HG03280 (cell line): ENCODE data around the gene ZFP92.

Experiments used
- ATAC-seq: cut with Tn5 transposase; IDR thresholded peaks from one replicate; pipeline ENCODE4 v1.9.1; 2021; ENCODE audit warnings: mild to moderate bottlenecking, moderate library complexity; ENCODE audit not compliant: unreplicated experiment

Gene ZFP92

GRCh38 chrX:153434801-153435200 is 23.5 kb downstream of the ZFP92 start:
- no peak for ATAC-seq

GRCh38 chrX:153435845-153436244 is 24.6 kb downstream of the ZFP92 start:
- no peak for ATAC-seq

GRCh38 chrX:153438532-153438931 is 27.3 kb downstream of the ZFP92 start:
- no peak for ATAC-seq

- ATAC-seq, result no peak
Measured at GRCh38 chrX:153439977-153440376, 28.7 kb downstream of the ZFP92 start.

- no peak for ATAC-seq
Measured at GRCh38 chrX:153440556-153441135, 29.4 kb downstream of the ZFP92 start.

- ATAC-seq, result no peak
Measured at GRCh38 chrX:153441296-153441695, 30.0 kb downstream of the ZFP92 start.

- no peak for ATAC-seq
Measured at GRCh38 chrX:153441981-153442380, 30.7 kb downstream of the ZFP92 start.

GRCh38 chrX:153442463-153442862 is 31.2 kb downstream of the ZFP92 start:
- ATAC-seq, result no peak

GRCh38 chrX:153443476-153444332 is 32.4 kb downstream of the ZFP92 start:
- ATAC-seq, result no peak

GRCh38 chrX:153444333-153445011 is 33.2 kb downstream of the ZFP92 start:
- no peak for ATAC-seq

- no peak for ATAC-seq
Measured at GRCh38 chrX:153445106-153445855, 34.0 kb downstream of the ZFP92 start.

- ATAC-seq, result no peak
Measured at GRCh38 chrX:153445856-153446635, 34.8 kb downstream of the ZFP92 start, which contains the start of gene TREX2. TREX2 (minus strand) TSS chrX:153446056; CDS start chrX:153445430, 626 bp downstream.

- ATAC-seq, result no peak
Measured at GRCh38 chrX:153446636-153446936, 35.3 kb downstream of the ZFP92 start.

GRCh38 chrX:153446950-153447580 is 35.8 kb downstream of the ZFP92 start:
- ATAC-seq, result no peak

GRCh38 chrX:153447581-153447960 is 36.3 kb downstream of the ZFP92 start:
- ATAC-seq, result no peak

GRCh38 chrX:153448556-153449367 is 37.5 kb downstream of the ZFP92 start:
- no peak for ATAC-seq

GRCh38 chrX:153449368-153450113 is 38.3 kb downstream of the ZFP92 start:
- ATAC-seq, result no peak

- ATAC-seq, result no peak
Measured at GRCh38 chrX:153450114-153450948, 39.1 kb downstream of the ZFP92 start.
